HepG2 (cell line): ENCODE results near the gene PHLPP2. TPM values are rescaled to one million over a fixed set of nuclear protein-coding genes. Genes with fewer than 3 reads are reported as not detected.

Experiments
- CCDC6 ChIP-seq: sonication (generic); formaldehyde crosslinking; IDR thresholded peaks from 2 replicates; pipeline ENCODE4 v1.8.1; 2022; ENCODE audit warnings: mild to moderate bottlenecking, missing genetic modification reagents, moderate library complexity
- EED ChIP-seq: sonication (generic); formaldehyde crosslinking; IDR thresholded peaks from 2 replicates; pipeline ENCODE4 v1.5.0; 2020; ENCODE audit warnings: mild to moderate bottlenecking, missing genetic modification reagents
- MED8 ChIP-seq: sonication (generic); formaldehyde crosslinking; IDR thresholded peaks from 2 replicates; pipeline ENCODE4 v1.8.1; 2023; ENCODE audit warnings: mild to moderate bottlenecking, missing genetic modification reagents; ENCODE audit not compliant: insufficient replicate concordance
- MEIS2 ChIP-seq: sonication (generic); formaldehyde crosslinking; IDR thresholded peaks from 2 replicates; pipeline ENCODE4 v1.9.0; 2021; ENCODE audit warnings: mild to moderate bottlenecking, missing genetic modification reagents
- NPAS2 ChIP-seq: sonication (generic); formaldehyde crosslinking; IDR thresholded peaks from 2 replicates; pipeline ENCODE4 v1.8.0; 2022; ENCODE audit warnings: mild to moderate bottlenecking, missing genetic modification reagents, borderline replicate concordance
- RARA ChIP-seq: IDR thresholded peaks from 2 replicates; pipeline ENCODE4 v1.6.1; 2016; ENCODE audit warnings: missing genetic modification reagents, missing compliant biosample characterization
- RCOR2 ChIP-seq: IDR thresholded peaks from 2 replicates; pipeline ENCODE4 v1.6.1; 2016; ENCODE audit warnings: missing biosample characterization, missing genetic modification reagents
- RFX1 ChIP-seq: fragments of 450-650 bp; IDR thresholded peaks from 2 replicates; pipeline ENCODE4 v1.6.1; 2017
- YY1 ChIP-seq: IDR thresholded peaks from 2 replicates; pipeline ENCODE4 v1.6.1; 2011; ENCODE audit warnings: low read length, low read depth, moderate library complexity, mild to moderate bottlenecking; ENCODE audit not compliant: insufficient read depth, insufficient replicate concordance
- ZBTB3 ChIP-seq: sonication (generic); formaldehyde crosslinking; IDR thresholded peaks from 2 replicates; pipeline ENCODE4 v1.4.0; 2020; ENCODE audit warnings: low read depth, mild to moderate bottlenecking, moderate library complexity, missing genetic modification reagents, borderline replicate concordance
- ZFP36L1 ChIP-seq: sonication (generic); formaldehyde crosslinking; IDR thresholded peaks from 2 replicates; pipeline ENCODE4 v1.8.0; 2022; ENCODE audit warnings: mild to moderate bottlenecking, missing genetic modification reagents, moderate library complexity
- ZNF558 ChIP-seq: sonication (generic); formaldehyde crosslinking; IDR thresholded peaks from 2 replicates; pipeline ENCODE4 v1.9.0; 2022; ENCODE audit warnings: mild to moderate bottlenecking, missing genetic modification reagents, borderline replicate concordance
- ZNF569 ChIP-seq: sonication (generic); formaldehyde crosslinking; IDR thresholded peaks from 2 replicates; pipeline ENCODE4 v1.5.0; 2020; ENCODE audit warnings: mild to moderate bottlenecking, missing genetic modification reagents, moderate library complexity, borderline replicate concordance
- polyA plus RNA-seq, 8 experiments: library from polyadenylated mRNA; depleted of rRNA in 3 of 8; stranded (reverse) in 7 of 8; unstranded in 1 of 8; fragments of >200 nt; fragmentation: Illumina TruSeq in 4 of 8; extraction: Trizol in 4 of 8; gene quantifications; 2 replicates each; pipeline versions ENCODE4 v1.2.1 to v1.2.3, GENCODE V29; 2011 to 2016; ENCODE audit warnings: low read depth in 4 of 8, missing spikeins in 1 of 8, mixed read lengths in 1 of 8; ENCODE audit not compliant: insufficient read depth in 1 of 8
- total RNA-seq, 5 experiments: library from RNA; depleted of rRNA; stranded (reverse); fragments of >200 nt; fragmentation: Illumina TruSeq; extraction: Trizol; gene quantifications; 2 replicates each; pipeline ENCODE4 v1.2.3, GENCODE V29; 2016; ENCODE audit warnings: low read depth in 1 of 5
- TF ChIP-seq, protein P1 (sequence below): sonication (generic); formaldehyde crosslinking; IDR thresholded peaks from 2 replicates; pipeline ENCODE4 v1.4.0; 2020; ENCODE audit warnings: mild to moderate bottlenecking, missing genetic modification reagents
- TF ChIP-seq, protein P2 (sequence below): sonication (generic); formaldehyde crosslinking; IDR thresholded peaks from 2 replicates; pipeline ENCODE4 v1.4.0; 2020; ENCODE audit warnings: missing genetic modification reagents, borderline replicate concordance
- TF ChIP-seq, protein P3 (sequence below): sonication (generic); formaldehyde crosslinking; IDR thresholded peaks from 2 replicates; pipeline ENCODE4 v1.9.0; 2021; ENCODE audit warnings: mild to moderate bottlenecking, missing genetic modification reagents

PHLPP2 gene
- total and polyA plus RNA-seq, 2 of the 13 experiments (the other 11 are each of a cell fraction or from before 2014, with no cell fraction given), result 8.9 TPM

DNA sequence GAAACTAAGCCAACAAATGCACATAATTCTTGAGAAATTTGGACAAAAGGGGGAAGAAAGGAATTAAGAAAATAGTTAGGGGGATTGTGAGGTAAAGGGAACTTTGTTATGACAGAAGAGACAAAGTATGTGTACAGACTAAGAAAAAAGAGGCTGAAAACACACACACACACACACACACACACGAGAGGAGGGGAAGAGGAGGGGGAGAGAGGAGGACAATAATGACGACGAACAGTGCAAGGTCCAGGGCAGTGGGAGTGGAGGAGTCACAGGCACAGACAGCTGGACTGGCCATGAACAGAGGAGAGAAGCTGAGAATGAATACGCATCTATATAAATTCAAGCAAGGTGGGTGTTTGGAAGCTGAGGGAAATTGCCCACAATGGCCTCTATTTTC is 54.0 kb downstream of the PHLPP2 start (continued):
- TF ChIP-seq, protein P1, sequence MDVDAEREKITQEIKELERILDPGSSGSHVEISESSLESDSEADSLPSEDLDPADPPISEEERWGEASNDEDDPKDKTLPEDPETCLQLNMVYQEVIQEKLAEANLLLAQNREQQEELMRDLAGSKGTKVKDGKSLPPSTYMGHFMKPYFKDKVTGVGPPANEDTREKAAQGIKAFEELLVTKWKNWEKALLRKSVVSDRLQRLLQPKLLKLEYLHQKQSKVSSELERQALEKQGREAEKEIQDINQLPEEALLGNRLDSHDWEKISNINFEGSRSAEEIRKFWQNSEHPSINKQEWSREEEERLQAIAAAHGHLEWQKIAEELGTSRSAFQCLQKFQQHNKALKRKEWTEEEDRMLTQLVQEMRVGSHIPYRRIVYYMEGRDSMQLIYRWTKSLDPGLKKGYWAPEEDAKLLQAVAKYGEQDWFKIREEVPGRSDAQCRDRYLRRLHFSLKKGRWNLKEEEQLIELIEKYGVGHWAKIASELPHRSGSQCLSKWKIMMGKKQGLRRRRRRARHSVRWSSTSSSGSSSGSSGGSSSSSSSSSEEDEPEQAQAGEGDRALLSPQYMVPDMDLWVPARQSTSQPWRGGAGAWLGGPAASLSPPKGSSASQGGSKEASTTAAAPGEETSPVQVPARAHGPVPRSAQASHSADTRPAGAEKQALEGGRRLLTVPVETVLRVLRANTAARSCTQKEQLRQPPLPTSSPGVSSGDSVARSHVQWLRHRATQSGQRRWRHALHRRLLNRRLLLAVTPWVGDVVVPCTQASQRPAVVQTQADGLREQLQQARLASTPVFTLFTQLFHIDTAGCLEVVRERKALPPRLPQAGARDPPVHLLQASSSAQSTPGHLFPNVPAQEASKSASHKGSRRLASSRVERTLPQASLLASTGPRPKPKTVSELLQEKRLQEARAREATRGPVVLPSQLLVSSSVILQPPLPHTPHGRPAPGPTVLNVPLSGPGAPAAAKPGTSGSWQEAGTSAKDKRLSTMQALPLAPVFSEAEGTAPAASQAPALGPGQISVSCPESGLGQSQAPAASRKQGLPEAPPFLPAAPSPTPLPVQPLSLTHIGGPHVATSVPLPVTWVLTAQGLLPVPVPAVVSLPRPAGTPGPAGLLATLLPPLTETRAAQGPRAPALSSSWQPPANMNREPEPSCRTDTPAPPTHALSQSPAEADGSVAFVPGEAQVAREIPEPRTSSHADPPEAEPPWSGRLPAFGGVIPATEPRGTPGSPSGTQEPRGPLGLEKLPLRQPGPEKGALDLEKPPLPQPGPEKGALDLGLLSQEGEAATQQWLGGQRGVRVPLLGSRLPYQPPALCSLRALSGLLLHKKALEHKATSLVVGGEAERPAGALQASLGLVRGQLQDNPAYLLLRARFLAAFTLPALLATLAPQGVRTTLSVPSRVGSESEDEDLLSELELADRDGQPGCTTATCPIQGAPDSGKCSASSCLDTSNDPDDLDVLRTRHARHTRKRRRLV (CRISPR knock-in tag), result no peak
- no peak for TF ChIP-seq CCDC6
- TF ChIP-seq MEIS2 (CRISPR knock-in tag), result no peak
- 0 out of 2 replicates have a peak, but pooled peaks have one; percentile 55 for TF ChIP-seq ZFP36L1 (CRISPR knock-in tag)
- no peak for TF ChIP-seq NPAS2
- no peak for TF ChIP-seq ZBTB3 (CRISPR knock-in tag)
- TF ChIP-seq MED8 (CRISPR knock-in tag), result no peak
- peak; percentile 25 for TF ChIP-seq YY1
- no peak for TF ChIP-seq EED
- no peak for TF ChIP-seq RCOR2 (CRISPR knock-in tag)
- TF ChIP-seq ZNF558 (CRISPR knock-in tag), result no peak
- TF ChIP-seq ZNF569, result no peak
- TF ChIP-seq, protein P2, sequence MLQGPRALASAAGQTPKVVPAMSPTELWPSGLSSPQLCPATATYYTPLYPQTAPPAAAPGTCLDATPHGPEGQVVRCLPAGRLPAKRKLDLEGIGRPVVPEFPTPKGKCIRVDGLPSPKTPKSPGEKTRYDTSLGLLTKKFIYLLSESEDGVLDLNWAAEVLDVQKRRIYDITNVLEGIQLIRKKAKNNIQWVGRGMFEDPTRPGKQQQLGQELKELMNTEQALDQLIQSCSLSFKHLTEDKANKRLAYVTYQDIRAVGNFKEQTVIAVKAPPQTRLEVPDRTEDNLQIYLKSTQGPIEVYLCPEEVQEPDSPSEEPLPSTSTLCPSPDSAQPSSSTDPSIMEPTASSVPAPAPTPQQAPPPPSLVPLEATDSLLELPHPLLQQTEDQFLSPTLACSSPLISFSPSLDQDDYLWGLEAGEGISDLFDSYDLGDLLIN (CRISPR knock-in tag), result no peak
- no peak for TF ChIP-seq RARA
- TF ChIP-seq RFX1, result no peak
- TF ChIP-seq, protein P3, sequence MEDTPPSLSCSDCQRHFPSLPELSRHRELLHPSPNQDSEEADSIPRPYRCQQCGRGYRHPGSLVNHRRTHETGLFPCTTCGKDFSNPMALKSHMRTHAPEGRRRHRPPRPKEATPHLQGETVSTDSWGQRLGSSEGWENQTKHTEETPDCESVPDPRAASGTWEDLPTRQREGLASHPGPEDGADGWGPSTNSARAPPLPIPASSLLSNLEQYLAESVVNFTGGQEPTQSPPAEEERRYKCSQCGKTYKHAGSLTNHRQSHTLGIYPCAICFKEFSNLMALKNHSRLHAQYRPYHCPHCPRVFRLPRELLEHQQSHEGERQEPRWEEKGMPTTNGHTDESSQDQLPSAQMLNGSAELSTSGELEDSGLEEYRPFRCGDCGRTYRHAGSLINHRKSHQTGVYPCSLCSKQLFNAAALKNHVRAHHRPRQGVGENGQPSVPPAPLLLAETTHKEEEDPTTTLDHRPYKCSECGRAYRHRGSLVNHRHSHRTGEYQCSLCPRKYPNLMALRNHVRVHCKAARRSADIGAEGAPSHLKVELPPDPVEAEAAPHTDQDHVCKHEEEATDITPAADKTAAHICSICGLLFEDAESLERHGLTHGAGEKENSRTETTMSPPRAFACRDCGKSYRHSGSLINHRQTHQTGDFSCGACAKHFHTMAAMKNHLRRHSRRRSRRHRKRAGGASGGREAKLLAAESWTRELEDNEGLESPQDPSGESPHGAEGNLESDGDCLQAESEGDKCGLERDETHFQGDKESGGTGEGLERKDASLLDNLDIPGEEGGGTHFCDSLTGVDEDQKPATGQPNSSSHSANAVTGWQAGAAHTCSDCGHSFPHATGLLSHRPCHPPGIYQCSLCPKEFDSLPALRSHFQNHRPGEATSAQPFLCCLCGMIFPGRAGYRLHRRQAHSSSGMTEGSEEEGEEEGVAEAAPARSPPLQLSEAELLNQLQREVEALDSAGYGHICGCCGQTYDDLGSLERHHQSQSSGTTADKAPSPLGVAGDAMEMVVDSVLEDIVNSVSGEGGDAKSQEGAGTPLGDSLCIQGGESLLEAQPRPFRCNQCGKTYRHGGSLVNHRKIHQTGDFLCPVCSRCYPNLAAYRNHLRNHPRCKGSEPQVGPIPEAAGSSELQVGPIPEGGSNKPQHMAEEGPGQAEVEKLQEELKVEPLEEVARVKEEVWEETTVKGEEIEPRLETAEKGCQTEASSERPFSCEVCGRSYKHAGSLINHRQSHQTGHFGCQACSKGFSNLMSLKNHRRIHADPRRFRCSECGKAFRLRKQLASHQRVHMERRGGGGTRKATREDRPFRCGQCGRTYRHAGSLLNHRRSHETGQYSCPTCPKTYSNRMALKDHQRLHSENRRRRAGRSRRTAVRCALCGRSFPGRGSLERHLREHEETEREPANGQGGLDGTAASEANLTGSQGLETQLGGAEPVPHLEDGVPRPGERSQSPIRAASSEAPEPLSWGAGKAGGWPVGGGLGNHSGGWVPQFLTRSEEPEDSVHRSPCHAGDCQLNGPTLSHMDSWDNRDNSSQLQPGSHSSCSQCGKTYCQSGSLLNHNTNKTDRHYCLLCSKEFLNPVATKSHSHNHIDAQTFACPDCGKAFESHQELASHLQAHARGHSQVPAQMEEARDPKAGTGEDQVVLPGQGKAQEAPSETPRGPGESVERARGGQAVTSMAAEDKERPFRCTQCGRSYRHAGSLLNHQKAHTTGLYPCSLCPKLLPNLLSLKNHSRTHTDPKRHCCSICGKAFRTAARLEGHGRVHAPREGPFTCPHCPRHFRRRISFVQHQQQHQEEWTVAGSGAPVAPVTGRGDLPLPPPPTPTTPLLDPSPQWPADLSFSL, result peak; percentile 95; the same call in 1 of the 2 replicates
